GM12872 (cell line): ENCODE data around the gene ZNF438.

Experiments
- TF ChIP-seq, protein P1 (sequence below): IDR thresholded peaks from 3 replicates; pipeline ENCODE4 v1.5.1; 2011; ENCODE audit warnings: low read depth, mild to moderate bottlenecking, low read length, moderate library complexity; ENCODE audit not compliant: insufficient read depth

Gene ZNF438

DNA sequence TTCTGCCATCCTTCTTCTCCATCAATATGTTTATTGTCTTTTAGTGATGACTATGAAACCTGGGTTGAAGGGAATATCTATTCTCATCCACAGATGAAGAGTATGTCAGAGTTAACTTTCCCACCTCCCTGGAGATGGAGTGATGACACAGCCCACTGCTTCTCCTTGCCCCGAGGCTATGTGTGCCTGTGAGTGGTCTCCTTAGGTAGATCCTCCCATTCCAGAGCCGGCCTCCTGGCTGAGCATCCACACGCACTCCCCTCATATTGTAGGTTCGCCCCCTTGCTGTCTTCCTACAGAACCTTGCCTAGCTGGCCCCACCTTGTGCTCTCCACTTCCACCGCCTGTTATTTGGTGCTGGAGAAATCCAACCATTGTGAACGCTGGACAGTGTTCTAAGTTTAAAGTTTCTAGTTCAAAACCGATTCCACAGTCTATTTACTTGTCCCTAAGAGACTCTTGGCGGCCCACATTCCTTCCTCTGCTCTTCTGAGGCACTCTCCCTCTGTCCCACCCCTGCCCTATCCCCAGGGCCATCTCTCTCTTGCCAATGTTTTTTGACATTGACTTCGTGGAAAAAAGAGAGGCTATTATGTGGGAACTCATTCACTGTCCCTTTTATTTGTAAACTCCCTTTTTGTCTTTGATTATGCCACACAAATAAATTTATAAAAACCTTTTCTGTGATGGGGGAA lies 168.0 kb downstream of the ZNF438 start:
- TF ChIP-seq, protein P1, sequence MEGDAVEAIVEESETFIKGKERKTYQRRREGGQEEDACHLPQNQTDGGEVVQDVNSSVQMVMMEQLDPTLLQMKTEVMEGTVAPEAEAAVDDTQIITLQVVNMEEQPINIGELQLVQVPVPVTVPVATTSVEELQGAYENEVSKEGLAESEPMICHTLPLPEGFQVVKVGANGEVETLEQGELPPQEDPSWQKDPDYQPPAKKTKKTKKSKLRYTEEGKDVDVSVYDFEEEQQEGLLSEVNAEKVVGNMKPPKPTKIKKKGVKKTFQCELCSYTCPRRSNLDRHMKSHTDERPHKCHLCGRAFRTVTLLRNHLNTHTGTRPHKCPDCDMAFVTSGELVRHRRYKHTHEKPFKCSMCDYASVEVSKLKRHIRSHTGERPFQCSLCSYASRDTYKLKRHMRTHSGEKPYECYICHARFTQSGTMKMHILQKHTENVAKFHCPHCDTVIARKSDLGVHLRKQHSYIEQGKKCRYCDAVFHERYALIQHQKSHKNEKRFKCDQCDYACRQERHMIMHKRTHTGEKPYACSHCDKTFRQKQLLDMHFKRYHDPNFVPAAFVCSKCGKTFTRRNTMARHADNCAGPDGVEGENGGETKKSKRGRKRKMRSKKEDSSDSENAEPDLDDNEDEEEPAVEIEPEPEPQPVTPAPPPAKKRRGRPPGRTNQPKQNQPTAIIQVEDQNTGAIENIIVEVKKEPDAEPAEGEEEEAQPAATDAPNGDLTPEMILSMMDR, result no peak

DNA sequence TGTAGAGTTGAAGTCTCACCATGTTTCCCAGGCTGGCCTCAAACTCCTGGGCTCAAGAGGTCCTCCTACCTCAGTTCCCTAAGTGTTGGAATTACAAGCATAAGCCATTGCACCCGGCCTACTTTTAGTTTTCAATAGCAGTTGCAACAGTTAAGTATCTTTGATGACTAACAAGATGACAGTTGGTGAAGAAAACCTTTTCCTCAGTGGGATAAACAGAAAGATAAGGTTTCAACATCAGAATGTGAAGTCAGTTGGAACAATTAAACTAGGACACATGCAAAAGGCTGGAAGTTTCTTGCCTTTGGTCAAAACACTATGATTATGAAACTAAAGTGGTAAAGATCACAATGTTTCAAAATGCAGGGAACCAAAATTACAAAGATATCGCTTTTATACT lies 169.2 kb downstream of the ZNF438 start:
- TF ChIP-seq, protein P1, result no peak

DNA sequence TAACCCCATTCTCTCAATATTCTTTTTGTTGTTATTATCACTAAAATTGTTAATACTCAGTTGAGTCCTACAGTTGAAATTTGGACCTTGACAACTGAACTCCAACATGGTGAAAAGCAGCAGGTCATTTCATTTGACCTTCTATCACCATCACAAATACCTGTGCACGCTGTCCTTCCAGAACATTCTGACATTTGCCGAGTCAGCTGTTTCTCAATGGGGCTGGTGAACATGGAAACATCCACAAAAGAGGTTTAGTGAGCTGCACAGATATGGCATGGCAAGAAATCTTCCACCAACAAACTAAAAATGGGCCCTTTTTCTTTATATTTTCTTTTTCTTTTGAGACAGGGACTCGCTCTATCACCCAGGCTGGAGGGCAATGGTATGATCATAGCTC lies 169.7 kb downstream of the ZNF438 start:
- TF ChIP-seq, protein P1, result no peak

GRCh38 chr10:30861221-30861620 lies 170.4 kb downstream of the ZNF438 start:
- TF ChIP-seq, protein P1, result no peak

DNA sequence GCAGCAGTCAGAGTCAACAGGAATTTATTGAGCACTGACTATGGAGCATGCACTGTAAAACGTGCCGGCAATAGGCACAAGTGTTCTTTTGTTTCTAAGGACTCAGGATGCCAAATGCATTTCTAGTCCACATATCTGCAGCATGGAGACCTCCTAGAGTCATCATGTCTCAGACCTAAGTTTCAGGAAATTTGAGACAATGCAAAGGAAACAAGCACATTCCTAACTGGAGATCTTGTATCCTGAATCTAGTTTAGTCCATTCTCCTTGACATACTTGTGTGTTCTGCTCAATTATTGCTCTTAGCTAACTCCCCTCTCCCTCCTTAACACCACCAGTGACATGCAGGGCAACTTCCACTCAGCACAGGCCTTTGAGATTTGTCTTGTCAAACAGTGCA lies 173.2 kb downstream of the ZNF438 start:
- TF ChIP-seq, protein P1, result no peak

DNA sequence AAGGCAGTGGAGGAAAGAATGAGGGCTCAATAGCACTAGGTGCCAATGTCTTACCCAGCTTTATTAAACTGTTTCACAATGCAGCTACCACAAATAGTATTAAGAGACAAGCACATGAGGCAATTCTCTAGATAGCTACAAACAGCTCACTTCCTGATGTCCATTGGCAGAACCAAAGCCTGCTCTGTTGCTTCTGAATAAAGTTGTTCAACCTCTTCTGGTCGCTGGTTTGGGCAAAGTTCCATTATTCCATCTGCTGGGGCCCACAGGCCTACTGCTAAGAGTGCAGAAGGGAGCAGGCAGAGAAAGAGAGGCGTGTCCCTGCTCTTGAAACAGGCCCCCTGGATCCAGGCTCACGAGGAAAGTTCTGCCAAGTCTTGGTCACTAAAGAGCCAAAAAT lies 173.9 kb downstream of the ZNF438 start:
- TF ChIP-seq, protein P1, result no peak

DNA sequence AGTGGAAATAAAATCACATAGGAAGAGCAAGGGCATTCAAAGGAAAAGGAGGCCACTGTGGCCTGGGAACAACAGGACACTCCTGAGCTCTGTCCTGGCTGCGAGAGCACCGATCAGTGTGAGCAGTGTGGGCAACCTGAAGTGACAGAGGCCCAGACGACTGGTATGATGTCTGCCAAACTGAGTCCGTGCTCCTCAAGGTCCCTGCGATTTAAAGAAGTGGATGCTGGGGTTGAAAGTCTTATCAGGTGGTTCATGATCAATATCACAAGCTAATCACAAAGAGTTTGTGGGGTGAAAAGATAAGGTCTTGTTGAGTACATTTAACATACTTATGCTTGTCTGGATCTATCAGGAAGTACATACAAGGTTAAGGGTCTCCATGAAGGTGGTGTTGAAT lies 176.5 kb downstream of the ZNF438 start:
- TF ChIP-seq, protein P1, result no peak
